HG02610 (cell line): ENCODE results near the gene LMCD1.

Experiments
- ATAC-seq: cut with Tn5 transposase; IDR thresholded peaks from one replicate; pipeline ENCODE4 v1.9.1; 2021; ENCODE audit warnings: mild to moderate bottlenecking, moderate library complexity; ENCODE audit not compliant: unreplicated experiment

Gene LMCD1

GRCh38 chr3:8530581-8530980 is 29.0 kb downstream of the LMCD1 start:
- no peak for ATAC-seq

- no peak for ATAC-seq
These were observed 30.7 kb downstream of the LMCD1 start for GRCh38 chr3:8532251-8532871.

GRCh38 chr3:8536096-8537056 is 34.8 kb downstream of the LMCD1 start:
- ATAC-seq, result no peak

GRCh38 chr3:8537440-8537839 is 35.8 kb downstream of the LMCD1 start:
- no peak for ATAC-seq

- no peak for ATAC-seq
These were observed 36.6 kb downstream of the LMCD1 start for GRCh38 chr3:8538223-8538622.

- ATAC-seq, result no peak
These were observed 37.3 kb downstream of the LMCD1 start for GRCh38 chr3:8538913-8539312.

GRCh38 chr3:8539419-8539818 is 37.8 kb downstream of the LMCD1 start:
- no peak for ATAC-seq

GRCh38 chr3:8540456-8540855 is 38.8 kb downstream of the LMCD1 start:
- ATAC-seq, result no peak

GRCh38 chr3:8541486-8541885 is 39.9 kb downstream of the LMCD1 start:
- no peak for ATAC-seq

GRCh38 chr3:8542190-8543135 is 40.8 kb downstream of the LMCD1 start:
- ATAC-seq, result no peak

- no peak for ATAC-seq
These were observed 45.0 kb downstream of the LMCD1 start for GRCh38 chr3:8546609-8547008.

- ATAC-seq, result no peak
These were observed 47.1 kb downstream of the LMCD1 start for GRCh38 chr3:8548502-8549275.

- ATAC-seq, result no peak
These were observed 47.7 kb downstream of the LMCD1 start for GRCh38 chr3:8549354-8549753.

- no peak for ATAC-seq
These were observed 49.0 kb downstream of the LMCD1 start for GRCh38 chr3:8550611-8551010.

GRCh38 chr3:8552223-8552762 is 50.7 kb downstream of the LMCD1 start:
- ATAC-seq, result no peak

GRCh38 chr3:8553405-8553804 is 51.8 kb downstream of the LMCD1 start:
- ATAC-seq, result no peak

- no peak for ATAC-seq
These were observed 53.1 kb downstream of the LMCD1 start for GRCh38 chr3:8554696-8555095.

GRCh38 chr3:8555113-8555661 is 53.6 kb downstream of the LMCD1 start:
- no peak for ATAC-seq

- ATAC-seq, result no peak
These were observed 54.3 kb downstream of the LMCD1 start for GRCh38 chr3:8555725-8556472.
